MM.1S (cell line): Measurements from ENCODE around the gene YPEL5.

Experiments used
- DNase-seq: peaks from one replicate; pipeline ENCODE4 v3.0.0-alpha.2; 2015
- H2AFZ ChIP-seq: fragments of 300-600 bp; sonication (generic); 2 replicates; pipeline ENCODE4 v1.6.0; 2016; ENCODE audit warnings: antibody characterized with exemption, low read length
- H3F3A ChIP-seq: fragments of 300-600 bp; sonication (generic); 2 replicates; pipeline ENCODE4 v1.6.1; 2016; ENCODE audit warnings: mild to moderate bottlenecking, antibody characterized with exemption, low read length, moderate library complexity, mixed read lengths; ENCODE audit not compliant: insufficient read depth
- H3K27ac ChIP-seq: fragments of 300-600 bp; sonication (generic); 2 replicates; pipeline ENCODE4 v1.5.1; 2016; ENCODE audit warnings: mild to moderate bottlenecking, low read length
- H3K27me3 ChIP-seq: fragments of 300-600 bp; sonication (generic); replicated peaks from 2 replicates; pipeline ENCODE4 v1.6.0; 2016; ENCODE audit warnings: low read length; ENCODE audit not compliant: insufficient read depth
- H3K36me3 ChIP-seq: fragments of 300-600 bp; sonication (generic); replicated peaks from 2 replicates; pipeline ENCODE4 v1.6.1; 2016; ENCODE audit warnings: mild to moderate bottlenecking, low read length, mixed read lengths; ENCODE audit not compliant: insufficient read depth
- H3K4me1 ChIP-seq: fragments of 300-600 bp; sonication (generic); 2 replicates; pipeline ENCODE4 v1.6.1; 2016; ENCODE audit warnings: low read length, mixed read lengths
- H3K4me2 ChIP-seq: fragments of 300-600 bp; sonication (generic); 2 replicates; pipeline ENCODE4 v1.6.0; 2016; ENCODE audit warnings: low read depth, low read length
- H3K4me3 ChIP-seq: fragments of 300-600 bp; sonication (generic); 2 replicates; pipeline ENCODE4 v1.5.1; 2016; ENCODE audit warnings: low read length, mixed read lengths
- H3K79me2 ChIP-seq: fragments of 300-600 bp; sonication (generic); 2 replicates; pipeline ENCODE4 v1.6.1; 2016; ENCODE audit warnings: mixed run types, low read length, mixed read lengths
- H3K9ac ChIP-seq: fragments of 300-600 bp; sonication (generic); 2 replicates; pipeline ENCODE4 v1.6.1; 2016; ENCODE audit warnings: low read length, mixed read lengths
- H3K9me2 ChIP-seq: fragments of 300-600 bp; sonication (generic); replicated peaks from 2 replicates; pipeline ENCODE4 v1.6.1; 2016; ENCODE audit warnings: mild to moderate bottlenecking, low read length, mixed read lengths; ENCODE audit not compliant: insufficient read depth
- H3K9me3 ChIP-seq: fragments of 300-600 bp; sonication (generic); replicated peaks from 2 replicates; pipeline ENCODE4 v1.6.1; 2016; ENCODE audit warnings: mild to moderate bottlenecking, low read length, mixed read lengths; ENCODE audit not compliant: insufficient read depth
- H4K20me1 ChIP-seq: fragments of 300-600 bp; sonication (generic); 2 replicates; pipeline ENCODE4 v1.6.1; 2016; ENCODE audit warnings: mild to moderate bottlenecking, low read length, moderate library complexity, mixed read lengths; ENCODE audit not compliant: insufficient read depth
- CTCF ChIP-seq: fragments of 300-600 bp; sonication (generic); IDR thresholded peaks from 2 replicates; pipeline ENCODE4 v1.5.1; 2016; ENCODE audit warnings: antibody characterized with exemption, low read length, mixed read lengths
- EZH2 ChIP-seq: fragments of 300-600 bp; sonication (generic); optimal IDR thresholded peaks from 2 replicates; pipeline ENCODE3; 2017; ENCODE audit warnings: low read depth, mild to moderate bottlenecking, antibody characterized with exemption, low read length, mixed read lengths
- EZH2phosphoT487 ChIP-seq: fragments of 300-600 bp; sonication (generic); IDR thresholded peaks from 2 replicates; pipeline ENCODE4 v1.6.1; 2018; ENCODE audit warnings: antibody characterized with exemption, low read length

YPEL5 gene

GRCh38 chr2:30195016-30195415 lies 48.2 kb downstream of the YPEL5 start:
- Histone ChIP-seq H3F3A (no peaks in the 10 kb centered on the region), H2AFZ (no peak overlapping the region), H3K27me3 (no peaks in the 10 kb centered on the region), H3K79me2 (no peaks in the 10 kb centered on the region), H3K4me2 (no peak overlapping the region), H3K4me3 (no peak overlapping the region), H3K9me2 (no peaks in the 10 kb centered on the region), H3K36me3 (no peaks in the 10 kb centered on the region), H3K9ac (no peak overlapping the region), H4K20me1 (no peaks in the 10 kb centered on the region), H3K4me1 (no peaks in the 10 kb centered on the region), H3K9me3 (no peaks in the 10 kb centered on the region), H3K27ac (no peak overlapping the region)
- no peak for DNase-seq
- TF ChIP-seq EZH2, result no peak
- no peak for TF ChIP-seq CTCF
- no peak for TF ChIP-seq EZH2phosphoT487

- no peaks in the 10 kb centered on the region for H3K4me1 ChIP-seq
- H3K4me3 ChIP-seq, result no peak overlapping the region
- no peak overlapping the region for H3K4me2 ChIP-seq
- H3K9me3 ChIP-seq, result no peaks in the 10 kb centered on the region
- no peaks in the 10 kb centered on the region for H3F3A ChIP-seq
- no peak overlapping the region for H3K9ac ChIP-seq
- no peaks in the 10 kb centered on the region for H3K9me2 ChIP-seq
- no peaks in the 10 kb centered on the region for H3K36me3 ChIP-seq
- H4K20me1 ChIP-seq, result no peaks in the 10 kb centered on the region
- no peak overlapping the region for H2AFZ ChIP-seq
- no peaks in the 10 kb centered on the region for H3K27me3 ChIP-seq
- no peak overlapping the region for H3K27ac ChIP-seq
- no peak for DNase-seq
- no peak for TF ChIP-seq CTCF
- no peak for TF ChIP-seq EZH2phosphoT487
- no peak for TF ChIP-seq EZH2
- H3K79me2 ChIP-seq, result no peaks in the 10 kb centered on the region
Observed at GRCh38 chr2:30197570-30198192, 50.9 kb downstream of the YPEL5 start.

- H3K9ac ChIP-seq, result no peak overlapping the region
- H3K4me1 ChIP-seq, result no peaks in the 10 kb centered on the region
- H3F3A ChIP-seq, result no peaks in the 10 kb centered on the region
- DNase-seq, result no peak
- H3K36me3 ChIP-seq, result no peaks in the 10 kb centered on the region
- H3K27ac ChIP-seq, result no peak overlapping the region
- no peaks in the 10 kb centered on the region for H3K79me2 ChIP-seq
- no peaks in the 10 kb centered on the region for H4K20me1 ChIP-seq
- no peaks in the 10 kb centered on the region for H3K9me3 ChIP-seq
- H3K4me3 ChIP-seq, result no peak overlapping the region
- TF ChIP-seq CTCF (no peak), EZH2 (no peak), EZH2phosphoT487 (no peak)
- no peak overlapping the region for H3K4me2 ChIP-seq
- H3K27me3 ChIP-seq, result no peaks in the 10 kb centered on the region
- H2AFZ ChIP-seq, result no peak overlapping the region
- H3K9me2 ChIP-seq, result no peaks in the 10 kb centered on the region
Observed at GRCh38 chr2:30201990-30202389, 55.2 kb downstream of the YPEL5 start.
